ENCODE results near the gene ATF7IP. TPM values are rescaled to one million over a fixed set of nuclear protein-coding genes. Genes with fewer than 3 reads are reported as not detected.
A peak's percentile ranks its signal among the peaks of the same experiment; 100 is the strongest.

Gene ATF7IP
- total and polyA plus RNA-seq, 12 donors, result 4.0 to 85.8 (median 66.2) TPM

- no peak for DNase-seq
- 37 to 38% methylated on average over 3 of the region's 3 CpGs for WGBS, 2 donors
- peaks cover 0 to 90% (median 71%) of the 10 kb centered on the region in 9 donors for H3K4me1 ChIP-seq
- intact Hi-C loops (cut with DNase I), result loop anchor here in 6 of 10 donors (1.0 to 10.0 kb wide), 5 partner anchors 51 to 162 kb away; partner anchors contain the start of gene ATF7IP (in 5 of the 6)
- H3K9me3 ChIP-seq, result peaks cover 0 to 25% (median 3%) of the 10 kb centered on the region in 11 donors
- H3K27me3 ChIP-seq, result no peaks in the 10 kb centered on the region
- H3K36me3 ChIP-seq, result peaks cover 0 to 18% (median 0%) of the 10 kb centered on the region in 9 donors
- ATAC-seq, result peak in 6 of 8 donors; percentile 40 to 65 (median 52)
- TF ChIP-seq CTCF (IDR thresholded peaks at IDR 0.05), result peak in 8 of 9 donors; percentile 15 to 60 (median 40)
- peak overlapping the region in 8 of 10 donors; percentile 4 to 68 (median 36) for H3K27ac ChIP-seq
- peak overlapping the region in 6 of 10 donors; percentile 6 to 31 (median 16) for H3K4me3 ChIP-seq
These were observed 53.0 kb downstream of the ATF7IP start for GRCh38 chr12:14418451-14418890.

- Histone ChIP-seq H3K27me3 (no peaks in the 10 kb centered on the region), H3K4me3 (no peak overlapping the region), H3K36me3 (peaks cover 0 to 58% (median 21%) of the 10 kb centered on the region in 9 donors), H3K4me1 (peaks cover 0 to 71% (median 42%) of the 10 kb centered on the region in 9 donors), H3K27ac (no peak overlapping the region), H3K9me3 (peaks cover 0 to 25% (median 3%) of the 10 kb centered on the region in 11 donors)
- TF ChIP-seq CTCF (IDR thresholded peaks at IDR 0.05), result no peak
- WGBS, 2 donors, result 47 to 52% methylated on average over 4 of the region's 4 CpGs
- ATAC-seq, result no peak
- intact Hi-C loops (cut with DNase I), result loop anchor here in 3 of 10 donors (5.0 to 10.0 kb wide), 2 partner anchors 168 to 185 kb away; no protein-coding TSS in a partner anchor
- no peak for DNase-seq
These were observed 57.2 kb downstream of the ATF7IP start for GRCh38 chr12:14422516-14423230.

GRCh38 chr12:14424545-14424944 is 59.1 kb downstream of the ATF7IP start:
- intact Hi-C loops (cut with DNase I), result loop anchor here in 3 of 10 donors (5.0 to 10.0 kb wide), 2 partner anchors 170 to 187 kb away; no protein-coding TSS in a partner anchor
- Histone ChIP-seq H3K9me3 (peaks cover 0 to 25% (median 3%) of the 10 kb centered on the region in 11 donors), H3K4me1 (peaks cover 0 to 69% (median 33%) of the 10 kb centered on the region in 9 donors), H3K27me3 (no peaks in the 10 kb centered on the region), H3K27ac (no peak overlapping the region), H3K36me3 (peaks cover 0 to 69% (median 21%) of the 10 kb centered on the region in 9 donors), H3K4me3 (no peak overlapping the region)
- 96 to 98% methylated on average over 3 of the region's 3 CpGs for WGBS, 2 donors
- no peak for TF ChIP-seq CTCF (IDR thresholded peaks at IDR 0.05)
- no peak for DNase-seq
- ATAC-seq, result no peak

- TF ChIP-seq CTCF (IDR thresholded peaks at IDR 0.05), result no peak
These were observed 61.3 kb downstream of the ATF7IP start for GRCh38 chr12:14426792-14427191.

More at GRCh38 chr12:14426792-14427191, 61.3 kb downstream of the ATF7IP start:
- DNase-seq (no peak), ATAC-seq (no peak)
- Histone ChIP-seq H3K4me1 (peaks cover 0 to 67% (median 28%) of the 10 kb centered on the region in 9 donors), H3K27ac (no peak overlapping the region), H3K4me3 (no peak overlapping the region), H3K9me3 (peaks cover 0 to 23% (median 2%) of the 10 kb centered on the region in 11 donors), H3K36me3 (peaks cover 0 to 81% (median 21%) of the 10 kb centered on the region in 9 donors), H3K27me3 (no peaks in the 10 kb centered on the region)
- intact Hi-C loops (cut with DNase I), result loop anchor here in 1 of 10 donors (10.0 kb wide), 1 partner anchor 172 kb away; no protein-coding TSS in a partner anchor
